GM12878 (cell line): Measurements from ENCODE around the gene CCDC9B. TPM values are rescaled to one million over a fixed set of nuclear protein-coding genes. Genes with fewer than 3 reads are reported as not detected.

Experiments used
- ATAC-seq: fragments of 200-7000 bp; cut with Tn5 transposase; 3 replicates; pipeline ENCODE4 v1.9.1; 2020; ENCODE audit warnings: mild to moderate bottlenecking, moderate library complexity
- BruUV-seq: library from RNA; stranded (reverse); fragments of 400-500 nt; replicated peaks from 2 replicates; lab custom pipeline; 2021; lab: Mats Ljungman, UMichigan
- CTCF ChIA-PET: fragments of 300-600 bp; sonication (Branson Sonifier 250); formaldehyde crosslinking; extraction: SDS; loops from one replicate; lab custom pipeline; 2021; ENCODE audit warnings: inconsistent platforms; lab: Yijun Ruan, JAX
- POLR2A ChIA-PET: fragments of 350-600 bp; formaldehyde crosslinking; extraction: SDS; loops from one replicate; lab custom pipeline; 2021; ENCODE audit warnings: inconsistent platforms; lab: Charles Lee
- RAD21 ChIA-PET: fragments of 300-600 bp; sonication (Branson Sonifier 250); formaldehyde crosslinking; loops from one replicate; lab custom pipeline; 2023; ENCODE audit warnings: antibody characterized with exemption; ENCODE audit not compliant: unreplicated experiment; lab: Charles Lee
- SMC1A ChIA-PET: fragments of 300-600 bp; sonication (Branson Sonifier 250); formaldehyde crosslinking; loops from one replicate; lab custom pipeline; 2023; ENCODE audit not compliant: unreplicated experiment, uncharacterized antibody; lab: Charles Lee
- DNase-seq: peaks from one replicate; pipeline ENCODE4 v3.0.0-alpha.2; 2011; ENCODE audit warnings: low read depth, low spot score
- FAIRE-seq: peaks from 3 replicates; lab custom pipeline; 2011; peaks lifted over from hg19 to GRCh38; lab: Jason Lieb, UNC
- H2AFZ ChIP-seq: 2 replicates; pipeline ENCODE4 v1.6.0; 2011; ENCODE audit warnings: low read depth, low read length, control low read depth; ENCODE audit not compliant: control insufficient read depth
- H3K27ac ChIP-seq: 2 replicates; pipeline ENCODE4 v1.5.1; 2011; ENCODE audit warnings: control low read depth; ENCODE audit not compliant: control insufficient read depth, insufficient read depth
- H3K27me3 ChIP-seq, 2 experiments: replicated peaks in 1 of 2; 2 replicates each; pipeline versions ENCODE4 v1.6.0 to v1.6.1; 2011; ENCODE audit warnings: low read length in 1 of 2; ENCODE audit not compliant: control insufficient read depth in 2 of 2, insufficient read depth in 2 of 2
- H3K36me3 ChIP-seq, 2 experiments: 2 replicates each; pipeline ENCODE4 v1.5.1; 2011; ENCODE audit warnings: low read length in 1 of 2; ENCODE audit not compliant: control insufficient read depth in 2 of 2, insufficient read depth in 2 of 2
- H3K4me1 ChIP-seq: 2 replicates; pipeline ENCODE4 v1.6.1; 2011; ENCODE audit warnings: mild to moderate bottlenecking, low read length, moderate library complexity, mixed read lengths; ENCODE audit not compliant: control insufficient read depth, insufficient read depth
- H3K4me2 ChIP-seq: 2 replicates; pipeline ENCODE4 v1.6.0; 2011; ENCODE audit warnings: control low read depth; ENCODE audit not compliant: control insufficient read depth, insufficient read depth
- H3K4me3 ChIP-seq: fragments of 200-600 bp; sonication (generic); 2 replicates; pipeline ENCODE4 v1.5.1; 2016
- H3K79me2 ChIP-seq: 2 replicates; pipeline ENCODE4 v1.6.0; 2011; ENCODE audit warnings: low read length; ENCODE audit not compliant: control insufficient read depth, insufficient read depth
- H3K9ac ChIP-seq: 2 replicates; pipeline ENCODE4 v1.8.0; 2011; ENCODE audit warnings: low read length, control low read depth, mixed read lengths; ENCODE audit not compliant: control insufficient read depth, insufficient read depth
- H3K9me3 ChIP-seq: replicated peaks from 3 replicates; pipeline ENCODE4 v1.5.1; 2011; ENCODE audit warnings: mild to moderate bottlenecking, low read length; ENCODE audit not compliant: control insufficient read depth, insufficient read depth
- H4K20me1 ChIP-seq: 2 replicates; pipeline ENCODE4 v1.6.0; 2011; ENCODE audit not compliant: control insufficient read depth, insufficient read depth
- E2F4 ChIP-seq: IDR thresholded peaks from 2 replicates; pipeline ENCODE4 v1.6.1; 2012; ENCODE audit warnings: low read depth, low read length, improper control_type of control experiment
- MTA3 ChIP-seq: IDR thresholded peaks from 2 replicates; pipeline ENCODE4 v1.6.1; 2012; ENCODE audit warnings: low read length, inconsistent platforms, borderline replicate concordance
- RAD21 ChIP-seq: IDR thresholded peaks from 2 replicates; pipeline ENCODE4 v1.6.1; 2011; ENCODE audit warnings: mild to moderate bottlenecking, low read depth, low read length, moderate library complexity; ENCODE audit not compliant: insufficient read depth
- SIX5 ChIP-seq: IDR thresholded peaks from 2 replicates; pipeline ENCODE4 v1.6.1; 2011; ENCODE audit warnings: mild to moderate bottlenecking, low read depth, low read length, moderate library complexity; ENCODE audit not compliant: severe bottlenecking
- ZBTB11 ChIP-seq: fragments of 450-650 bp; formaldehyde crosslinking; IDR thresholded peaks from 2 replicates; pipeline ENCODE4 v1.5.0; 2022; ENCODE audit warnings: mild to moderate bottlenecking, missing genetic modification characterization
- ZBTB40 ChIP-seq: fragments of 450-650 bp; IDR thresholded peaks from 2 replicates; pipeline ENCODE4 v1.6.1; 2016; ENCODE audit warnings: mild to moderate bottlenecking, moderate library complexity, borderline replicate concordance
- ZNF217 ChIP-seq: fragments of 450-650 bp; IDR thresholded peaks from 2 replicates; pipeline ENCODE4 v1.6.1; 2017; ENCODE audit warnings: antibody characterized with exemption, mild to moderate bottlenecking
- ZNF622 ChIP-seq: fragments of 450-650 bp; IDR thresholded peaks from 2 replicates; pipeline ENCODE4 v1.6.1; 2017; ENCODE audit warnings: mild to moderate bottlenecking, inconsistent platforms
- WGBS: methylation state at CpG from one replicate; pipeline ENCODE4 v1.1.6; 2016; ENCODE audit warnings: low lambda C conversion rate; ENCODE audit not compliant: insufficient replicate concordance, insufficient coverage; ENCODE audit errors: missing lambda C conversion rate; 5-methylcytosine and 5-hydroxymethylcytosine counted together
- in situ Hi-C: fragments of 300-500 bp; cut with MboI; formaldehyde crosslinking; loops from 9 replicates; pipeline ENCODE4 v1.14.3; 2018; ENCODE audit warnings: mixed read lengths
- intact Hi-C: fragments of 100-400 bp; cut with micrococcal nuclease; formaldehyde crosslinking; loops from one replicate; pipeline ENCODE4 v1.14.2; 2022; ENCODE audit not compliant: unreplicated experiment
- polyA plus RNA-seq, 11 experiments: library from polyadenylated mRNA; depleted of rRNA in 4 of 11; unstranded in 6 of 11; stranded (reverse) in 5 of 11; fragments of >200 nt; fragmentation: Nextera tagmentation in 4 of 11; fragmentation: Illumina TruSeq in 1 of 11; extraction: Ambion mirVana in 4 of 11; extraction: Trizol in 1 of 11; gene quantifications; 1 replicate in 1 of 11; 2 replicates in 10 of 11; pipeline versions ENCODE4 v1.2.1 to v1.2.3, GENCODE V29; 2011 to 2016; ENCODE audit warnings: inconsistent platforms in 2 of 11, missing spikeins in 2 of 11, low read depth in 1 of 11
- total RNA-seq, 4 experiments: library from RNA; depleted of rRNA in 3 of 4; stranded (reverse); fragments of >200 nt in 3 of 4; fragmentation: Illumina TruSeq in 1 of 4; extraction: Trizol in 1 of 4; gene quantifications; 2 replicates each; pipeline versions ENCODE4 v1.2.1 to v1.2.3, GENCODE V29; 2013 to 2021
- TF ChIP-seq, protein P1 (sequence below): IDR thresholded peaks from 2 replicates; pipeline ENCODE4 v1.6.1; 2011; ENCODE audit warnings: low read depth, mild to moderate bottlenecking, low read length, moderate library complexity, borderline replicate concordance; ENCODE audit errors: extremely low read depth
- TF ChIP-seq, protein P2 (sequence below): IDR thresholded peaks from 2 replicates; pipeline ENCODE4 v1.6.1; 2012; ENCODE audit warnings: low read depth, low read length, improper control_type of control experiment

The CCDC9B gene
- total and polyA plus RNA-seq, 10 of the 15 experiments (the other 5 are each of a cell fraction or from before 2014, with no cell fraction given): 0.01 to 0.08 (median 0.03) TPM; not detected in 6

- TF ChIP-seq ZBTB40: no peak
These were observed 39.1 kb downstream of the CCDC9B start (continued) for GRCh38 chr15:40301467-40302179.

GRCh38 chr15:40300771-40301170 lies 40.0 kb downstream of the CCDC9B start:
- Histone ChIP-seq H3K27ac (no peak overlapping the region), H3K27me3 (no peaks in the 10 kb centered on the region), H3K9ac (no peak overlapping the region), H3K4me1 (no peaks in the 10 kb centered on the region), H2AFZ (no peak overlapping the region), H3K79me2 (no peaks in the 10 kb centered on the region), H4K20me1 (no peaks in the 10 kb centered on the region), H3K4me2 (no peak overlapping the region), H3K4me3 (no peak overlapping the region), H3K36me3 (no peaks in the 10 kb centered on the region), H3K9me3 (no peaks in the 10 kb centered on the region; the same call in 2 of the 3 replicates)
- ATAC-seq (no peak), FAIRE-seq (no peak), DNase-seq (no peak)
- 0% methylated on average over 2 of the region's 2 CpGs for WGBS
- ChIA-PET SMC1A (no interaction called here), POLR2A (no interaction called here), CTCF (interaction anchor here (0.9 to 1.4 kb wide), 2 partner anchors 21 to 83 kb away, joined by 4 to 5 read pairs; no protein-coding TSS in a partner anchor), RAD21 (interaction anchor here (1.4 kb wide), 1 partner anchor 36 kb away, joined by 4 read pairs; no protein-coding TSS in a partner anchor)
- no TSS peak for BruUV-seq
- intact Hi-C loops: no loop called here
- in situ Hi-C loops: no loop called here
- TF ChIP-seq E2F4 (no peak), ZBTB11 (CRISPR knock-in tag) (no peak), MTA3 (no peak), ZNF622 (no peak), ZNF217 (no peak), SIX5 (no peak), RAD21 (no peak)
- TF ChIP-seq, protein P1, sequence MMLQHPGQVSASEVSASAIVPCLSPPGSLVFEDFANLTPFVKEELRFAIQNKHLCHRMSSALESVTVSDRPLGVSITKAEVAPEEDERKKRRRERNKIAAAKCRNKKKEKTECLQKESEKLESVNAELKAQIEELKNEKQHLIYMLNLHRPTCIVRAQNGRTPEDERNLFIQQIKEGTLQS: no peak
- TF ChIP-seq, protein P2, sequence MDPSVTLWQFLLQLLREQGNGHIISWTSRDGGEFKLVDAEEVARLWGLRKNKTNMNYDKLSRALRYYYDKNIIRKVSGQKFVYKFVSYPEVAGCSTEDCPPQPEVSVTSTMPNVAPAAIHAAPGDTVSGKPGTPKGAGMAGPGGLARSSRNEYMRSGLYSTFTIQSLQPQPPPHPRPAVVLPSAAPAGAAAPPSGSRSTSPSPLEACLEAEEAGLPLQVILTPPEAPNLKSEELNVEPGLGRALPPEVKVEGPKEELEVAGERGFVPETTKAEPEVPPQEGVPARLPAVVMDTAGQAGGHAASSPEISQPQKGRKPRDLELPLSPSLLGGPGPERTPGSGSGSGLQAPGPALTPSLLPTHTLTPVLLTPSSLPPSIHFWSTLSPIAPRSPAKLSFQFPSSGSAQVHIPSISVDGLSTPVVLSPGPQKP: no peak
